Activated CD4-positive, CD25-positive, alpha-beta regulatory T cell treated with anti-CD3 and anti-CD28 coated beads, Interleukin-2, amount 50 U/mL, for 16 hours (primary cell): ENCODE measurements around the gene SHF.
"Not testable (repeated sequence)": the region's sequence is repeated elsewhere in the genome, so short reads cannot be mapped to it uniquely, and the experiment has no call there.

Source experiments
- DNase-seq: peaks from one replicate; pipeline ENCODE4 v3.0.0-alpha.2; 2020; ENCODE audit warnings: low read depth, low spot score

SHF gene

DNA sequence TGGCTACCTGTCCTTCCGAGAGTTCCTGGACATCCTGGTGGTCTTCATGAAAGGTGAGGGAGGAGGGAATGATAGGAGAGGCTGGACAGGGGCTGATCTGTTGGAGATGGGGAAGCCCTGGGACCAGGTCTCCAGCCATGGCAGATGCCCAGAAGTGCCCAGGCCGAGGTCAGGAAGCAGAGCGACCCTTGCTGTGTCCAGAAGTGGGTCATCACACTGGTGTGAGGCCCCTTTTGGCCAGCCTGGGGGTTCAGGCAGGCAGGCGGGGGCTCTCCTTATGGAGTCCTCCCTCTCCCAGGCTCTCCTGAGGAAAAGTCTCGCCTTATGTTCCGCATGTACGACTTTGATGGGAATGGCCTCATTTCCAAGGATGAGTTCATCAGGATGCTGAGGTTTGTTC lies 40.2 kb downstream of the SHF start:
- DNase-seq = no peak

DNA sequence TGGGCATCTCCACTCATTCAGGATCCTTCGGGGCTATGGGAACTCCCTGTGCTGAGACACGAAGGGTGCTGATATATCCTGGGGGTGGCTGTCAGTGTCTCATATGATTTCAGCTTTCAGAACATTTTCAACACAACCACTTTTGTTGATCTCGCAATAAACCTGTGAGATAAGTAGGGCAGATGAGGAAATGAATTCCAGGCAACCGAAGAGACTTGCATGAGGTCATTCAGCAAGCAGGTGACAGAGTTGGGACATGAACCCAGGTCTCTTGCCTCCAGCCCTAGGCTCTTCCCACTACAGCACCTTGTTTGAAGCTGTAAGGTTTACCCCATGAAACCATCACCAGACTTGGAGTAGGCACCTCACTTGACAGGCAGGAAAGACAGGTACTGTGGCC lies 41.4 kb downstream of the SHF start:
- no peak for DNase-seq

DNA sequence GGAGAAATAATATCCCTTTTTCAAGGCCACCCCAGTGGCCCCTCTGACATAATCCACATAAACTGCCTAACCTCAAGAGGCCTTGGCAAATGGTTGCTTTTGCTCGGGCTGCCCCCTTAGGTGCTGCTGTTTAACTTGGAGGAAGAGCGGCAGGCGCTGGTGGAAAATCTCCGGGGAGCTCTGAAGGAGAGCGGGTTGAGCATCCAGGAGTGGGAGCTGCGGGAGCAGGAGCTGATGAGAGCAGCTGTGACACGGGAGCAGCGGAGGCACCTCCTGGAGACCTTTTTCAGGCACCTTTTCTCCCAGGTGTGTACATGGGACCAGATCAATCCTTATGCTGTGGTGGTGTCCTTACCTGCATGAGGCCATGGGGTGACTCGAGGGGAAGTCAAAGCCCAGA lies 43.0 kb downstream of the SHF start:
- DNase-seq = no peak

DNA sequence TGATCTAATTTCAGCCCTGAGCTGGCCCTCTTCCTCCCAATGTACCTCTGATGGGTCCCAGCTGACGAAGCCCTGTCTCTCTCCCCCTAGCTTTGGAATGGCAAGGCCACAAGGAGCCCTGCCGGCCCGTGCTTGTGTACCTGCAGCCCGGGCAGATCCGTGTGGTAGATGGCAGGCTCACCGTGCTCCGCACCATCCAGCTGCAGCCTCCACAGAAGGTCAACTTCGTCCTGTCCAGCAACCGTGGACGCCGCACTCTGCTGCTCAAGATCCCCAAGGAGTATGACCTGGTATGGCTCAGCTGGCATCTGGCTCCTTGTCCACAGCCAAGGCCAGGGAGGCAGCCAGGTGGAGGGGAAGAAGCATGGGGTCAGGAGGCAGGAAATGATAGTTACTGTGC lies 43.8 kb downstream of the SHF start:
- DNase-seq = no peak

DNA sequence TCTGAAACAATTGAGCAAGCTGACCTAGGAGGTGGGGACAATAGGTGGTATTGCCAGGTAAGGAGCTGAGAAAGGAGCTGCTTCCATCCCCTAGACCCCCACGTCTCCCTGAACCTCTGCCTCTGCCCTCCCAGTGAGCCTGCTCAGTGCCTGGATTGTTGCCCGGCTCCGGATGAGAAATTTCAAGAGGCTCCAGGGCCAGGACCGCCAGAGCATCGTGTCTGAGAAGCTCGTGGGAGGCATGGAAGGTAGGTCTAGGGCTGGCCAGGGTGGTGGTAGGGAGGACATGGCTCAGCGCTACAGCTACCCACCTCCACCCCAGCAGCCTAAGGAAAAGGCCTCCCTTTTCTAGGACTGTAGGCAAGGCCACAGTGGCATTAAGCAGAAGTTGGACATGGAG lies 44.7 kb downstream of the SHF start:
- DNase-seq = no peak

DNA sequence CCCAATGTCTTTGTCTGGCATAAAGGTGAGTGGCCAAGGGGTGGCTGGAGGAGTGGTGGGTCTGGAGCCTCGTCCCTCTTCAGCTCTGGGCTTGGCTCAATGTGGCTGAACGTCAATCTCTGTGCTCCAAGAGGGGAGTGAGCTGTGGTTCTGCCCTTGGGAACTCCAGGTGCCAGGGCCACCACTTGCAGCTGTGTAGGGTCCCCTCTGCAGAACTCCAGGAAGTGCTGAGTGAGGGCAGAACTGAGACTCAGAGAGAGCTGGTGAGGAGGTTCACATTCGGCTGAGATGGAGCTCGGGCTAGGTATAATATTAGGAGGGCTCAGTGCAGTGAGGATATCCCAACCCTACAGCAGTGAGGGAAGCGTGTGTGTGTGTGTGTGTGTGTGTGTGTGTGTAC lies 46.4 kb downstream of the SHF start:
- DNase-seq = no peak

DNA sequence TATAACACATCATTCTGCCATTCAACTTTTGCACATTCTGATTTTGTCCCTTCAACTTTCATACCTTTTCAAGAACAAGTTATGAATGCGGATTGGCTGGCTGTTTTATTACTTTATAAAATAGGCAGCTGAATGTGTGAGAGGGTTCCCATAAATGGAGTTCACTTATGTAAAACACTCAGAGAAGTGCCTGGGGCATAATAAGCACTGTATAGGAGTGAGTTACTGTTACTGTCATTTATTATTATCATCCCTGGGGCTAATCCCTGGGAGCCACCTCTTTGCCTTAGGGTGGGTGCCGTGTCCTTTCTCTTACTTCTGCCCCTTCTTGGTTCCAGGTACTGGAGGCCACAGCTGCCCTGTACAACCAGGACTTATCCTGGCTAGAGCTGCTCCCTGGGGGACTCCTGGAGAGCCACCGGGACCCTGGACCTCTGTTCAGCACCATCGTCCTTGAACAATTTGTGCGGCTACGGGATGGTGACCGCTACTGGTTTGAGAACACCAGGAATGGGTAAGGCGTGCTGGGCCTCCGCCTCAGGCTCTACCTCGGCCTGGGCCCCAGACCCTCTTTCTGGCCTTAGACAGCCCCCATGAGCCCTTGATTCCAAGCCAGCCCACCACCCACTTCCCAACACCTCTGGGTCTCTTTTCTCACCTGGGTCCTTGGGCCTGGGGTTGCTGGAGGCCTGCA lies 47.1 kb downstream of the SHF start:
- DNase-seq = no peak

DNA sequence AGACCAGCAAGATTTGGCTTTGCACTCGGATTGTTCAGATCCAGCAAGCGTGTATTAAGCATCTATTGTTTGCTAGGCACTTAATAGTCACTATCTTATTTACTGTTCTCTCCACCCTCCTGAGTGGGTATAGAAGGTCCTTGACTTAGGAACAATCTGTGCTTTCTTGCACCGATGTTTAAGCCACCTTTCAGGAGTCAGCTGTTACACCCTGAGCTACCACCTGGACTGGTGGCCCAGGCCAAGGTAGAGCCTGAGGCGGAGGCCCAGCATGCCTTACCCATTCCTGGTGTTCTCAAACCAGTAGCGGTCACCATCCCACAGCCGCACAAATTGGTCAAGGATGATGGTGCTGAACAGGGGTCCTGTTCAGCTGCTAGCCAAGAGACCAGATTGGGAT lies 48.0 kb downstream of the SHF start:
- no peak for DNase-seq

DNA sequence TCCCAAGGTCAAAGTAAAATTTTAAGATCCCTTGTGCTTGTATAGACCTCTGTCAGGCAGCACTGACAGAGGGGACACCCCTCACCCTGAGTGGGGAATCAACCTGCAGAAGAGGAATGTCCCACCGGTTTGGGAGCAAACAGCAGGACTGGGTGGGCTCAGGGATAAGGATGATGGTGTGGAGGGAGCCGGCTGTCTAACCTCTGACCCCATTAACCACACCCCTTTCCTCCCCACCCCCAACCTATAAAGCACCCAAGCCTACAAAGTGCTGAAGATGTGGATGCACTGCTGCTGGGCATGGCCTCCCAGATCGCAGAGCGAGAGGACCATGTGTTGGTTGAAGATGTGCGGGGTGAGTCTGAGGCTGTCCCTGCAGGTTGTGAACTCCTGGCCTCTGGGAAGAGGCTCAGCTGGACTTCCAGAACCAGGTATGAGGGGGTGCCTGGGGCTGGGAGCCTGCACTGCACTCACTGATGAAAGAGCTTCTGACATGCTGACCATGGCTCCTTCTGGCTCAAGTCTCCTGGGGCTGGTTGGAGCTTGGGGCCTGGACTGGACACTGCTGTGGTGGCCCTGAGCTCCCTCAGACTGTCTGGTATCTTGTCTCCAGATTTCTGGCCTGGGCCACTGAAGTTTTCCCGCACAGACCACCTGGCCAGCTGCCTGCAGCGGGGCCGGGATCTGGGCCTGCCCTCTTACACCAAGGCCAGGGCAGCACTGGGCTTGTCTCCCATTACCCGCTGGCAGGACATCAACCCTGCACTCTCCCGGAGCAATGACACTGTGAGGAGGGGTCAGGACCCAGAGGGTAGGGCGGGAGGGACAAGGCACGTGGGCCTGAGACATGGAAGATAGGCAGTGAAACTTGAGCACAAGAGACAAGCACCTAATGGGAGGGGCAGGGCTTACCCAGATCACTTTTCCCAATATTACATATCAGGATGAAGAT lies 48.7 kb downstream of the SHF start:
- no peak for DNase-seq

DNA sequence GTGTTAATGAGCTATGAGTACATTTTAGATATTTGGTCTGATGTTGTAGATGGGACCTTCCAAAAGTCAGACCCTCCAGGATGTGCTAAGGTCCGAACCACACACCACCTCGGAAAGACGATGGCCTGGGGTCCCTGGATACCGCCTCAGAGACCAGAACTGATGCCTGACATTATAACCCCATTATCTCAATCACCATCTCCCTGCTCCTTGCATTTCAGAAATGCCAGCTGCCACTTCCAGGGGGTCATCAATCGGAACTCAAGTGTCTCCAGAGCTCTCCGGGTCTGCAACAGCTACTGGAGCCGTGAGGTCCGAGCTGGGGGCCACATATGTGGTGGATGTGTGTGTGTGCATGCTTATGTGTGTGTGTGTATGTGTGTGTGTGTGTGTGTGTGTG lies 50.1 kb downstream of the SHF start:
- no peak for DNase-seq

DNA sequence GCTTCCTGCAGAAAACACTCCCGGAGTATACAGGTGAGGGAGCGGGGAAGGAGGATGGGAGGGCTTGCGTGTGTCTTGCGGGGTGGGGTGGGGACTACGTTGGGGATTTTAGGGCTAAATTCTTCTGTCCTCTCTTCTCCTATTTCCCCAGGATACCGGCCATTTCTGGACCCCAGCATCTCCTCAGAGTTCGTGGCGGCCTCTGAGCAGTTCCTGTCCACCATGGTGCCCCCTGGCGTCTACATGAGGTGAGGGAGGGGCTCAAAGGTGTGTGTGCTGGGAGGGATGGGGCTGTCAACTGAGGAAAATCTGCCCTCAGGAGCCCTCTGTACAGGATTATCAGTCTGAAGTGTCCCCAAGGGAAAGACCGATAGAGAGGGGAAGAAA lies 51.4 kb downstream of the SHF start:
- no peak for DNase-seq

DNA sequence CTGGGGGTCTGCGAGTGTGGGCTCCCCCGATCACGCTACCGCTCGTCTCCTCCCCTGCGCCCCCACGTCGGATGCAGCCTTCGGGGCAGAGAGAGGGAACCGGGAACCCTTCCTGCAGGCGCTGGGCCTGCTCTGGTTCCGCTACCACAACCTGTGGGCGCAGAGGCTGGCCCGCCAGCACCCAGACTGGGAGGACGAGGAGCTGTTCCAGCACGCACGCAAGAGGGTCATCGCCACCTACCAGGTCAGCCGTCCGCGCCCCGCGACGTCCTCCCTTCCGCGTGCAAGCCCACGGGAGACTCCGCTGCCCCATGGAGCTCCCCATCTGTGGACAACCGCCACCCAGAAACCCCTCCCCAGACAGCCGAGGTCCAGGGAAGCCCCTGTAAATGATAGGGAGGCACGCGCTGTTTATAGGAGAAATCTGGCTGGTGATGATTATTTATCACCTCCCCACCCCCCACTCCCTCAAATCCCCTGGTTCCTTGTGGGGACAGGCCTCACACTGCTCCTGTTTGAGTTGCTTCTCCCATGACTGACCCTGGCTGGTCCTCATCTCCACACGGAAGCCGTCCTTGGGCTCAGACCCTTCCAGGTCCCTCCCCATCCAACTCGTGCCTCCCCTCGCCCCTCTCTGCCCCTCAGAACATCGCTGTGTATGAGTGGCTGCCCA lies 51.9 kb downstream of the SHF start:
- DNase-seq = not testable (repeated sequence)

DNA sequence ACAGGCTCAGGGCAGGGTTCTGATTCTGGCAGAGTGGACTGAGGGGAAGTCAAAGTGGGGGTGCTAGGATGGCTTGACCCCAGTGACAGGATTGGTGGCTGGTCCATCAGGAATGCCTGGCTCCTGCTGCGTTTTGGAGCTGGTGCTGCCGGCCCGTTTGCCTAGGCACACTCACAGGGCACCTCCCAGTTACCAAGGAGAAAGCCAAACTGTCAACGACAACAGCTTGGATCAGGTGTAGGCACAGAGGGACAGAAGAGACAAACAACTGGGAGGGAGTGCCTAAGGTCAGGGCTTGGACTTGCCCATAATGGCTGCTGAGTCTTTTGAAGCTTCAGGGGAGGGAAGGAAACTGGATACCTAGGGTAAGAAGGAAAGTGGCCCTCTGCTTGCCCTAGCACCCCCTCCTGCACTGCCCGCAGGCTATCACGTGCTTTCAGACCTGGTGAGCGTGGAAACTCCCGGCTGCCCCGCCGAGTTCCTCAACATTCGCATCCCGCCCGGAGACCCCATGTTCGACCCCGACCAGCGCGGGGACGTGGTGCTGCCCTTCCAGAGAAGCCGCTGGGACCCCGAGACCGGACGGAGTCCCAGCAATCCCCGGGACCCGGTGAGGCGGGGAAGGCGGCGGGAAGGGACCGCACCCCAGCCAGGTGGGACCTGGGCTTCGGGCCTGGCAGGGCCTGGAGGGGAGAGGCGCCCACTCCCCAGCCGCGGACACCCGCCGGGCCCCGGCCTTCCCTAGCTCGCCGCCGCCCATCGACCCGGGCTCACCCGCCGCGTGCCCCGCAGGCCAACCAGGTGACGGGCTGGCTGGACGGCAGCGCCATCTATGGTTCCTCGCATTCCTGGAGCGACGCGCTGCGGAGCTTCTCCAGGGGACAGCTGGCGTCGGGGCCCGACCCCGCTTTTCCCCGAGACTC lies 52.8 kb downstream of the SHF start:
- DNase-seq = no peak

DNA sequence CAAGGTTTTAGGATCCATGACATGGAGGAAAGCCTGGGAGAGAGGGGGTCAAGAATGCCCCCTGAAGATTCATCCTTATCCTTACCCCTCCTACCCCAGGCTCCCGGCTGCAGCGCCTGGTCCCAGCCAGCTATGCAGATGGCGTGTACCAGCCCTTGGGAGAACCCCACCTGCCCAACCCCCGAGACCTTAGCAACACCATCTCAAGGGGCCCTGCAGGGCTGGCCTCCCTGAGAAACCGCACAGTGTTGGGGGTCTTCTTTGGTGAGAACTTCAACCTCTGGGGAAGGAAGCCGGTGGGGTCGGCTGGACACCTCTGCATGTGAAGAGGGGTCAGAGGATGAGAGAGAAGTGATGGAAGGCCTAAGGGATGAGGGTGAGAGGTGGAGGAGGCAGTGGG lies 53.7 kb downstream of the SHF start:
- no peak for DNase-seq

DNA sequence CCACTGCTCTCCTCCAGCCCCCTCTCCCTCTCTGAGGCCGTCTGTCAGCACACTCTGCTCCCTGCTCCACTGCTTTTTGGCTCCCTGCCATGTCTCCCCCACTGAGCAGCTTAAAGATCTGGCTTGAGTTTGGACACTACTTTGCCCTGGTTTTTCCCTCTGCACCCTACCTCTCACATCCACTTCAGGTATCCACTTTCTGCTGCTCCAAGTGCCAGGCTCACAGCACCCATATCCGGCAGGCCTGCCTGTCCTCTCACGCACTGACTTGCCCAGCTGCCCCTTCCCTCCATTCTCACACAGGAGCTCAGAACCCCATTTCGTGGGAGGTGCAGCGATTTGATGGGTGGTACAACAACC lies 54.2 kb downstream of the SHF start:
- DNase-seq = no peak

DNA sequence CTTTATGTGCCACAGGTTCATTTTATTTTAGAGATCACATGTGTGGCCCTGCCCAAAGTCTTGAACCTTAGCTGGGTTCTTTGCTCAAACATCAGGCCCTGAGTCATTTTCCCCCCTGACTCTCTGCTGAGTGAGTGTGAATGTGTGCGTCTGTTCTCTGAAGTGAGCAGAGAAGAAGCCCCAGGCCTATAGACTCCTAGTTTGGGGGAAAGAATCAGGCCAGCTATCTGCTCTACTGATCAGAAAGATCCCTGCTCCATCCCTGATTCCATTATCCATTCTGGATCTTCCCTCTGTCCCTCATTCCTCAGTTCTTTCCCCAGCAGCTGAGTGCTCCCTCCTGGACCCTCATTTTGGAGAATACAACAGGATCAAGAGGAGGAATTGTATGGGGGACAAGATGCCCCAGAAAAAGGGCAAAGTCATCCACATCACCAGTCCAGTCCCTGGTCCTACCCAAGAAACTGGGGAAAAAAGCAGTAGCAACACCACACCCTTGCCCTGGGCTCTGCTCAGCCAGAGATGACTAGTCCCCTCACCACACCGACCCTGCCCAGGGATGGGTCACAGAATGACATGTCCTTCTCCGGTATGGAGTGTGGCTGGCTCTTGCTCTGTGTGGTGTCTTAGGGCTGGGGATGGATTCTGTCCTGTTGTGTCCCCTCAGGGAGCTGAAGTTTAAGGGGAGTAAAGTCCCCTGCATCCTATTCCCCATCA lies 54.8 kb downstream of the SHF start:
- DNase-seq = no peak

DNA sequence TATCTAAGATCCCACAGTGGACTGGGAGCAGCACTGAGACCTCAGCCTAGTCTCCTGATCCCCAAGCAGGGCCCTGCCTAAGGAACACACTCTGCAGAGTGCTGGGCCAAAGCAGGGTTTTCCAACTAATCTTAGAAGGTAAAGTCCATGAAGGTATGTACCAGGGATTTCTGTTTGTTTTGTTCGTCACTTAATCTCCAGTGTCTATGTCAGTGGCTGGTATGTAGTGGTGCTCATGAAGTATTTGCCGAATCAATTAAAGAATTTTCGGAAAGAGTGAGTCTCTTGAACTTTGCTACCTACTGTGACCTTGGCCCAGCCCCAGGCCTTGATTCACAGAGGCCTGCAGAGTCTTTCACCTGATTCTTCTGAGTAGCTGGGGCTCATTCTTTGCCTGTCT lies 56.3 kb downstream of the SHF start:
- DNase-seq = no peak

DNA sequence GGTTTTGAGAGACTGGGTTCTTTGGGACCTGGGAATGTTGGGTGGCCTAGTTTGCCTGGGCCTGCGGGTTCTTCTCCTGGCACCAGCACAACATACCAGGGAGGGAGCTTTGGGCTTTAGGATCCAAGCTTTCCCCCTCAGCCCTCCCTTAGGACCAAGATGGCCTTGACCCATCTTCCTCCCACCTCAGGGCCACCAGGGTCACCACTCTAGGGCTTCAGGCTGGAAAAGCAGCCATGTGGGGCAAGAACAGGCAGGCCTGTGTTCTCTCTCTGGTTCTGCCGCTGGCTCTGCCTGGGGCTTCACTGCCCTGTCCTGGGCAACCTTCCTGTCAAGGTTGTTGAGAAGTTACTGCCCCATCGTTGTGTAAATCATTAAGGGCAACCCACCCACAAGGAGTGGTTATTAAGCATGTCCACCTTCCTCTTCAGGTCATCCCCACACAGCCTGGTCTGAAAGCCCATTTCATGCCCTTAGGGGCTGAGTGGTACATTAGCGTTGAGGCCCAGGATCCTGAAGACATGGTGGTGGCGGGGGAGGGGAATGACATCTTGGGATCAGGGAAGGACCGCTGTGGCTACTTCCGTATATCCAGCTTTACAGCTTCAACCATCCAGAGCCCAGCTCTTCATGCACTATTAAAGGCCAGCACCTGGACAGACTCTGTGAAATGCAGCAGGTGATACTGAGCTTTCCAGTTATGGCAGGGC lies 57.3 kb downstream of the SHF start:
- DNase-seq = no peak

DNA sequence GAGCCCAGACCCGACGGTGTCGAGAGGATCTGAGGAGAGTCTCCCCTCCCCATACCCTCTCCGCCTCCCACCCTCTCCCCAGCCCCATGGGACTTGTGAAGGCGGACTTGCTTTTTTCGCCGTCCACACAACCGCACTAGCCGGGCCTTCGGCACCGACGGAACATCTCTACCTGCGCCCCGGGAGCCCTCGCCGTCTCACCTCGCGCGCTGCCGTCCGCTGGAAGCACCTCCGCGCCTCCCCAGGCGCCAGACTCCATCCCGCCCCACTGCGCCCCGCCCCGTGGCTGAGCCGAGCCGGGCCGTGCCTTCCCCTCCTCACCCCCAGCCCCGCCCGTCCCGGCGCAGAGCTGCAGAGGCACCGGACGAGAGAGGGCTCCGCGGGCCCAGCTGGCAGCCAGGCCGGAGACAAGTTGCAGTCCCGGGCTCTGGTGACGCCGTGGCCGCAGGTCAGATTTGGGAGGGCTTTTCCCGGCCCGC lies 58.1 kb downstream of the SHF start, which contains the start of the genes DUOX1 and DUOXA1:
DUOX1 (plus strand) TSS at position 344 of the 479 bp plus-strand sequence. CDS start 1,973 bp downstream, outside the sequence.
DUOXA1 (minus strand) TSS at position 229 of the 479 bp plus-strand sequence. CDS start 6,865 bp downstream, outside the sequence.
- no peak for DNase-seq
